Loucy (cell line): ENCODE data around the gene IQGAP3.
A peak's percentile ranks its signal among the peaks of the same experiment; 100 is the strongest.

Experiments
- H2AFZ ChIP-seq: fragments of 200-600 bp; sonication (generic); 2 replicates; pipeline ENCODE4 v1.6.0; 2016; ENCODE audit warnings: antibody characterized with exemption, mild to moderate bottlenecking, low read length, moderate library complexity
- H3F3A ChIP-seq: fragments of 200-600 bp; 2 replicates; pipeline ENCODE4 v1.6.0; 2016; ENCODE audit warnings: antibody characterized with exemption, low read depth, mild to moderate bottlenecking
- H3K27me3 ChIP-seq: fragments of 200-600 bp; sonication (generic); 2 replicates; pipeline ENCODE4 v1.6.1; 2014; ENCODE audit warnings: low read length, mild to moderate bottlenecking; ENCODE audit not compliant: insufficient read depth, poor library complexity, severe bottlenecking
- H3K36me3 ChIP-seq: fragments of 200-600 bp; sonication (generic); 2 replicates; pipeline ENCODE4 v1.6.1; 2016; ENCODE audit warnings: low read length; ENCODE audit not compliant: insufficient read depth
- H3K4me1 ChIP-seq: fragments of 200-600 bp; sonication (generic); 2 replicates; pipeline ENCODE4 v1.5.1; 2014; ENCODE audit warnings: low read length, mild to moderate bottlenecking; ENCODE audit not compliant: insufficient read depth, poor library complexity, severe bottlenecking
- H3K4me2 ChIP-seq: fragments of 200-600 bp; sonication (generic); 2 replicates; pipeline ENCODE4 v1.6.0; 2014; ENCODE audit warnings: antibody characterized with exemption, low read length, low read depth, mild to moderate bottlenecking; ENCODE audit not compliant: poor library complexity, severe bottlenecking
- H3K4me3 ChIP-seq: fragments of 200-600 bp; sonication (generic); 2 replicates; pipeline ENCODE4 v1.5.1; 2014; ENCODE audit warnings: low read length, mild to moderate bottlenecking, mixed read lengths; ENCODE audit not compliant: poor library complexity, severe bottlenecking
- H3K79me2 ChIP-seq: fragments of 200-600 bp; sonication (generic); 2 replicates; pipeline ENCODE4 v1.6.1; 2014; ENCODE audit warnings: low read length; ENCODE audit not compliant: insufficient read depth
- H3K9ac ChIP-seq: fragments of 200-600 bp; sonication (generic); 2 replicates; pipeline ENCODE4 v1.6.0; 2014; ENCODE audit warnings: mild to moderate bottlenecking, low read depth, low read length, moderate library complexity; ENCODE audit not compliant: poor library complexity, severe bottlenecking
- H3K9me2 ChIP-seq: fragments of 200-600 bp; sonication (generic); replicated peaks from 2 replicates; pipeline ENCODE4 v1.6.1; 2016; ENCODE audit warnings: low read depth, low read length, mixed read lengths
- H3K9me3 ChIP-seq: fragments of 200-600 bp; sonication (generic); 2 replicates; pipeline ENCODE4 v1.6.1; 2014; ENCODE audit warnings: mild to moderate bottlenecking, antibody characterized with exemption, low read length, low read depth; ENCODE audit not compliant: insufficient read depth
- H4K20me1 ChIP-seq: fragments of 200-600 bp; sonication (generic); 2 replicates; pipeline ENCODE4 v1.6.0; 2014; ENCODE audit warnings: antibody characterized with exemption, low read length, mild to moderate bottlenecking; ENCODE audit not compliant: insufficient read depth, poor library complexity, severe bottlenecking
- EZH2phosphoT487 ChIP-seq: fragments of 200-600 bp; IDR thresholded peaks from 2 replicates; pipeline ENCODE4 v1.6.1; 2018; ENCODE audit warnings: antibody characterized with exemption, mild to moderate bottlenecking, moderate library complexity, borderline replicate concordance
- TF ChIP-seq, protein P1 (sequence below): fragments of 200-600 bp; sonication (generic); conservative IDR thresholded peaks from 2 replicates; pipeline ENCODE4 v1.5.1; 2014; ENCODE audit warnings: mild to moderate bottlenecking, antibody characterized with exemption, low read length

Gene IQGAP3

DNA sequence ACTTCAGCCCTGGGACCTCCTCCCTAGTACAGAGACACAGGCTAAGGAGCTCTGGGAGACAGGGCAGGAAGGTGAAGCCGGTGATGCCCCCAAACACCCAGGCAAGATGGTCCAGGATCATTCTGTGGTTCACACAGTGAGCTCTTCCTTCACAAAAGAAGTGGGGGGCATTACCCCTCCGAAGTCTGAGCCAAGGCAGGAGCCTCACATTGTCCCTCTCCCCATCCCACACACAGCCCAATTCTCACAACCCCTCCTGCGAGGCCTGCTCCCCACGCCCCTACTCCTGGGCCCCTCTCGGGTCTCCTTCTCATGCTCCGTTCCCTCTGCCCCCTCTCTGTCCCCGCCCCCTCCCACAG, 82.5 kb downstream of the IQGAP3 start:
- H4K20me1 ChIP-seq = peaks cover 95% of the 10 kb centered on the region
- H3K79me2 ChIP-seq = peaks cover 98% of the 10 kb centered on the region
- peaks cover 58% of the 10 kb centered on the region for H3K4me1 ChIP-seq
- H3K4me2 ChIP-seq = peak overlapping the region; percentile 59
- H3K27me3 ChIP-seq = no peaks in the 10 kb centered on the region
- H3K9me2 ChIP-seq = no peaks in the 10 kb centered on the region
- H3K9ac ChIP-seq = peak overlapping the region; percentile 44
- H3K4me3 ChIP-seq = peak overlapping the region; percentile 27
- H3F3A ChIP-seq = no peaks in the 10 kb centered on the region
- TF ChIP-seq EZH2phosphoT487 = no peak
- TF ChIP-seq, protein P1, sequence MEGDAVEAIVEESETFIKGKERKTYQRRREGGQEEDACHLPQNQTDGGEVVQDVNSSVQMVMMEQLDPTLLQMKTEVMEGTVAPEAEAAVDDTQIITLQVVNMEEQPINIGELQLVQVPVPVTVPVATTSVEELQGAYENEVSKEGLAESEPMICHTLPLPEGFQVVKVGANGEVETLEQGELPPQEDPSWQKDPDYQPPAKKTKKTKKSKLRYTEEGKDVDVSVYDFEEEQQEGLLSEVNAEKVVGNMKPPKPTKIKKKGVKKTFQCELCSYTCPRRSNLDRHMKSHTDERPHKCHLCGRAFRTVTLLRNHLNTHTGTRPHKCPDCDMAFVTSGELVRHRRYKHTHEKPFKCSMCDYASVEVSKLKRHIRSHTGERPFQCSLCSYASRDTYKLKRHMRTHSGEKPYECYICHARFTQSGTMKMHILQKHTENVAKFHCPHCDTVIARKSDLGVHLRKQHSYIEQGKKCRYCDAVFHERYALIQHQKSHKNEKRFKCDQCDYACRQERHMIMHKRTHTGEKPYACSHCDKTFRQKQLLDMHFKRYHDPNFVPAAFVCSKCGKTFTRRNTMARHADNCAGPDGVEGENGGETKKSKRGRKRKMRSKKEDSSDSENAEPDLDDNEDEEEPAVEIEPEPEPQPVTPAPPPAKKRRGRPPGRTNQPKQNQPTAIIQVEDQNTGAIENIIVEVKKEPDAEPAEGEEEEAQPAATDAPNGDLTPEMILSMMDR = no peak
- no peak overlapping the region for H2AFZ ChIP-seq
- H3K36me3 ChIP-seq = peaks cover 5% of the 10 kb centered on the region; the same call in 1 of the 2 replicates
- H3K9me3 ChIP-seq = no peaks in the 10 kb centered on the region

DNA sequence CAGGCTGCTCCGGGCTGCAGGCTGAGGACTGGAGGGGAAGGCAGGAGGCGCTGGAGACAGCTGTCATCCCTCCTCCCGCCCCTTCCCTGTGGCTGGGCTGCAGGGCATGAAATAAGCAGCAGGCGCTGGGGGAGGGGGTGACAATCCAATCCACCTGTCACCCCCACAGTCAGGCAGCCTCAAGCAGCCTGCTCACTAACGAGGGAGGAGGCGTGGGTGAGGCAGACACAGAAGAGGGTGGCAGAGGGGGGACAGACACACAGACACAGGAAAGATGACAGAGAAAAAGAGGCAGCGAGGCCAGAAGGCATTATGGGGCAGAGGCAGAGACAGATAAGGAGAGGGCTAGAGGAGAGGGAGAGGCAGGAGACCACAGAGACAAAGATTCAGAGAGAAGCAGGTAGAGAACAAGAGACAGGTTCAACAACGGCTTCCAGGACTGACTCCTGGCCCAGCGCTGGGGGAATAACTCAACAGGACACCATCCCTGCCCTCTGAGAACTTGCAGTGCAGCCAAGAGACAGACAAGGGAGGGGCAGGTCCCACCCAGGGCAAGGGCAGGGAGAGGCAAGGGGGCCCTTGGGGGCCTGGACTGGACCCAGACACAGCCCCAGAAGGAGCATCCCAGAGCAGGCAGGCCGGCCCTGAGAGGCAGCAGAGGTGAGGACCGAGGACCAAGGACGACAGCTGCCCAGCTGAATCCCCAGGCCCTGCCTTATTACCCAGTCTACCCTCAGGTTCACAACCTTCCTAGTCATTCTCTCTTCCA, 83.0 kb downstream of the IQGAP3 start:
- no peaks in the 10 kb centered on the region for H3K9me3 ChIP-seq

DNA sequence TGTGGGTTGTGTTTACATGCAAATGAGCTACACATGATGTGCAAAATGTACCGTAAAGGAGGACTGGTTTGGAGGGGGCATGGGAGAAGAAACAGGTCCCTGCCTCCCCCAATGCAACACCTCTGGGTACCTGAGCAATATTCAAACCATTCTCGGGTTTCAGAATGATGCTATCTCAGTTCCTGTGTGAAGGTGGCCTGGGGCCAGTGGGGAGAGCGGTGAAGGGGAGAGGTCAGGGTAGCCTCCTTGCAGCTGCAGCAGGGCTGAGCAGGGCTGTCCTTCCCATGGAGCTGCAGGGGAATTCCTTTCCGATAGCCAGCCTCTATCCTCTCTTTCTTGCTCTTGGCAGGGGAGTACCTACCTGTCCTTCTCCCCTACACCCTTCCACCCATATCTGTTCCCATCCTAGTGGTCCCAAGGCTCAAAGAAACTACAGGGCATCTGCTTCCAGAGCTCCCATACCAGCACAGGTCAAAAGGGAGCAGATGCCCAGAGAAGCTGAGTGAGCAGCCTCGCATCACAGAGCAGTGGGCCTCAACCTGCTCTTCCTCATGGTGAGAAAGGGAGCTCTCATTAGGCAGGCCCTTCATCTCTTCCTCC, 83.7 kb downstream of the IQGAP3 start:
- peaks cover 56% of the 10 kb centered on the region for H3K4me1 ChIP-seq
- H3K9me3 ChIP-seq = no peaks in the 10 kb centered on the region
- H3K36me3 ChIP-seq = peaks cover 11% of the 10 kb centered on the region; the same call in 1 of the 2 replicates
- peak overlapping the region; percentile 59 for H3K4me2 ChIP-seq
- no peak for TF ChIP-seq EZH2phosphoT487
- TF ChIP-seq, protein P1 = no peak
- H3K9ac ChIP-seq = peak overlapping the region; percentile 44
- peaks cover 98% of the 10 kb centered on the region for H3K79me2 ChIP-seq
- no peaks in the 10 kb centered on the region for H3K9me2 ChIP-seq
- peak overlapping the region; percentile 5 for H3K4me3 ChIP-seq
- H3F3A ChIP-seq = no peaks in the 10 kb centered on the region
- H2AFZ ChIP-seq = no peak overlapping the region
- H4K20me1 ChIP-seq = peaks cover 89% of the 10 kb centered on the region
- no peaks in the 10 kb centered on the region for H3K27me3 ChIP-seq

More for the DNA sequence above, 83.0 kb downstream of the IQGAP3 start:
- Histone ChIP-seq H3K4me3 (peak overlapping the region; percentile 27), H3K4me2 (peak overlapping the region; percentile 59), H3K4me1 (peaks cover 58% of the 10 kb centered on the region), H3K27me3 (no peaks in the 10 kb centered on the region), H3K9me2 (no peaks in the 10 kb centered on the region), H3F3A (no peaks in the 10 kb centered on the region), H4K20me1 (peaks cover 93% of the 10 kb centered on the region), H2AFZ (no peak overlapping the region), H3K9ac (peak overlapping the region; percentile 44), H3K79me2 (peaks cover 98% of the 10 kb centered on the region), H3K36me3 (peaks cover 11% of the 10 kb centered on the region; the same call in 1 of the 2 replicates)
- no peak for TF ChIP-seq EZH2phosphoT487
- TF ChIP-seq, protein P1 = no peak
